ENCODE results near the gene FBXO9.

FBXO9 gene

DNA sequence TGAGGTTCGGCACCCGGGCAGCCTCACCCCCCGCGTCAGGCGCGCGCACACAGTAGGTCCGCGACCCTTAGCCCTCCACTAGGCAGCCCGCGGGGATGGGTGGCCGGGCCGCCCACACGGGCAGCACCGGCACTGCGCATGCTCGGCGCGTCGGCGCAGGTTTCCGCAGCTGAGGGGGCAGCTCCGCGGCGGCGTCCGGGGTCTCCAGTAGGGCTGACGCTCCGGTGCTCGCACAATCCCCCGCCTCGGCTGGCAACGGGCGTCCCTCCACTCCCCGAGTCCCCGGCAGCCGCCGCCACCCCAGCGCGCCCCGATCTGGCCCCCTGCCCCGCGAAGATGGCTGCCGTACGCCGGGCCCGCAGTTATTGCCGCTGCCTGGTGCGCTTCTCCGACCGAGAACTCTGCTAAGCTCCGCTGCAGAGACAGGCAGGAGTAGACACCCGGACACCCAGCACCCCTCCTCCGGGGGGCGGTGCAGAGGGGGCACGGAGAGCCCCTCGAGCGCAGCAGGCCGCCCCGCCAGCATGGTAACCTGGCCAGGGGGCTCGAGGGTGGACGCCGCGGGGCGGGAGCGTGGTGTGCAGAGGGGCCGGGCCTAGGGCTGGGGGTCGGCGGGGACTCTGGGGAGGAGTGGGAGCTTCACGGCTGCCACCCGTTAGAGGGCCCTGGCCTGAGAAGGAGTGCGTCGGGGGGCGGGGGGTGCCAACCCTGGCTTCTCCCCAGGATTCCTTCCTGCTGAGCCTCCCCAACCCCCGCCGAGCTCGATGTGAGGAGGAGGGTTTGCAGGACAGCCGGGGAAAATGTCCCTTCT is at the start of gene FBXO9:
Gene FBXO9 (plus strand): TSS at position 139 of the 811 bp plus-strand sequence. CDS start 386 bp downstream, at position 525.
- peak; percentile 80 for DNase-seq

DNA sequence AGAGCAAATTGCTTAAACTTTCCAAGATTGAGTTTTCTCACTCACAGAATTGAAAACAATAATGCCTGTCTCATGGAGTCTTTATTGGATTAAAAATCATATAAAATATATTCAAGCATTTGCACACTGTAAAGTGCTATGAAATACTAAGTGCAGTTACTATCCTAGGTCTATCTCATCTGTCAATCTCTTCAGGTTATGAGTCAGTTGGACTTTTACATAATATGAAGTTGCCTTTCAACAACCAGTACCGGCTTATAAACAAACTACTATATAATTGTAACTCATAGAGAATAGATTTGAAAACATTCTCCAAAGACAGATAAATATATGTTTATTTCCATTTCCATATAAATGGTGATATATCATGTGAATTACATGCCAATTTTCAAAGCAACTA is 49.7 kb upstream of the FBXO9 start:
- no peak for DNase-seq

DNA sequence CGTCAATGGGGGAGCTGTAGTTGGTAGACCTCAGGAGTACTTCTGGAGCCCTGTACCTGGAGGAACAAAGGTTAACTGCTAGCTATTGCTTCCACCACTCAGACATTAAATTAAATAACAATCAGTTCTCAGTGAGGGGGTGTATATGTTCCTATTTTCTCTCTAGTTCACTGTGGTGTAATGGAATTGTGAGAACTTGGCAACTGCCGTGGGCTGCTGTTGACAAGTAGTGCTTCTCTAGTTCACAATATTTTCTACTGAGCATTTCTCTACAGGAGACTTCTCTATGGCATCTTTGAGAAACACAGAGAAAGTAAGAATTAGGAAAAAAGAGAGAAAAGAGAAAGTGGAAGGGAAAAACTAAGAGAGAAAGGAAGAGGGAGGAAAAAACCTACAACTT is 46.8 kb upstream of the FBXO9 start:
- no peak for DNase-seq

DNA sequence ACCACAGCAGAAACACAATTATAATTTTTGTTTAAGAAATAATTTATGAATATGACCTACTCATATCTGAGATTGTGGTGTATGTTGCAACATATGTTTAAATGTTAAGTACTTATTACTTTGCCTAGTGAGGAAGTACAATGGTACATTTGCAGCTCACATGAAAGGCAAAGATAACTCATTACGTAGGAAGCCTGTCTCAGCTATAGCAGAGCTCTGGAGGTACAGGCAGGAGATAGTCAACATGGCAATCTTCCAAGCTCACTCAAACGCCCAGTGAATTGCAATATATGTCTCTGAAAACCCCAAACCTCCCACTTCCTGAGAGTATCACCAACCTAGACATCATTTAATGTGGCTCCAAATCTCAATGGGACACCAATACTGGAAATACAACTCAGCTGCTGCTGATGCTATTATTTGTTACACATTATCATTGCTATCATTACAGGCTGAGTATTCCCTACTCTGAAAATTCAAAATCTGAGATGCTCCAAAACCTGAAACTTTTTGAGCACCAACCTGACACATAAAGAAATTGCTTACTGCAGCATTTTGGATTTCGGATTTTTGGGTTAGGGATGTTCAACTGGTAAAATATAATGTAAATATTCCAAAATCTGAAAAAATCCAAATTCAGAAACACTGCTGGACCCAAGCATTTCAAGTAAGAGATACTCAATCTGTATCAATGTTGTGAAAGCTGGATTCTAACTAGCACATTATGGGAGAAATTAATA is 45.0 kb upstream of the FBXO9 start:
- no peak for DNase-seq

DNA sequence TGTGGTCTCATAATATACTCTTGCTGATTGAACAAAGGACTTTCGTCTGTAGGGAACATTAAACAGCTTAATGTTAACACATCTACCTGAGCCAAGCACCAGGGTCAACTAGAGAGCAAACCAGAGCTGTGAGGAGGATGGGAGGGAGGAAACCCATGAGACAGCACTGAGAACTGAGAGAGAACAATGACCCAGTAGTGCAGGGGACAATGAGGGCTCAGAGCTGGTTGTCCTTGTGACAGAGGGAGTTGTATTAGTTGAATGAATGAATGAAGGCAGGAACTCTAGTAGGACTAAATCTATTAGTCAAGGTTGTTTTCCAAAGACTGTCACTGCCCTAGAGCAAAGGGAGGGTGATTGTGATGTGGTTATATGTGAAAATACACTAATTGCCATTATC is 41.9 kb upstream of the FBXO9 start:
- no peak for DNase-seq

DNA sequence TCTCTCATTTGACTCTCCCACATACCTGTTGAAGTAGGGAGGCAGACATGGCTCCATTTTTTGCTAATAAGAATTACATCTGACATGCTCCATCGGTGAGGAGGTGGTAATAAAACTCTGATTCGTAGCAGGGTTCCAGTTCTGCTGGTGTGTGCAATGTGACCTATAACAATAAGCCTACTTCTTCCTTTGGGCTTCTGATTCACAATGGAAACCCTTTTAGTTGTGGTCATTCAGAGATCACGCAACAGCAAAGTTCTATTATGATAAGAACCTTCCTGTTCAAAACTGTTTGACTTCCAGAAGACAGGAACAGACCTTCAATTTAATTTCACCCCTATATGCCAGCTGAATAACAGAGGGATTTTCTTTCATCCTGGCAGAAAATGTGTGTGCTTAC is 38.7 kb upstream of the FBXO9 start:
- no peak for DNase-seq

DNA sequence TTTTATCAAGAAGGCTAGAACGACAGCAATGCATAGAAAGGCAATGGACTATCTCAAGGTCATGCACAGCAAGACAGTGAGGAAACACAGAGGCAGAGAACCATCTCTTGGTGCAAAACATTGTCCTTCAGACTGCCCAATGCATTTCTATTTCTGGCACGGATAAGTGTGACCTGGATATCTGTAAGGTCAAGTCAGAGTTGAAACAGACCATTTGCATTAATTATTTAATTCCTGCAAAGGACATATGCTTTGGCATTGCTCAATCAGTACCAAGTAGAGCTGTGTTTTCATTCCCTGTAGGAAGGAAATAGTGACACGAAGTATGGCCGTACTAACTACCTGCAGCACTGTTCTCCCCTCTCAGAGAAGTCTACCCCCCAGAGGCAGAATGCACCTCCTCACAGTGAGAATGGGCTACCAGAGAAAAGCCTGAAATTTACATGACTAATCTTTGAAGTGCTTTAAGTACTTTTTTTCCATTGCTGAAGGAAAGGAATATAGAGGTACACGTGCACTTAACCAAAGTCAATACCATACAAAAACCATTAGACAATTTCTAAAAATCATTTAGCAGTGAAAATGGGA is 38.0 kb upstream of the FBXO9 start:
- DNase-seq: no peak

DNA sequence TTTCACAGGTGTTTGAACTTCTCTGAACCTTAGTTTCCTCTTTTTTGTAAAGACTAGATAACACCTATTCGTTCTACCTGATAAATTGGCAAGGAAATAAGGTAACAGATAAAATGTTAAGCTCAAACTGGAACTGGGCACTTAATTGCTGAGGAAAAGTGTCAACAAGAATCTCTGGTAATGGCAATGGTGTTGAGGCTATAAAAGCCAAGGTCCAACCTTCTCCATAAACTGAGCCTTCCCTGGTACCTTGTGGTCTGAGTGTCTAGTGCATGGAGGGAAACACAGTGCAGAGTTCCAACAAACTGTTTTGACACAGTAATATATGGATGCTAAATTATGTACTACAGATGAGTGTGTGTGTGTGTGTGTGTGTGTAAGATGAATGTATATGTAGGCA is 36.7 kb upstream of the FBXO9 start:
- no peak for DNase-seq

DNA sequence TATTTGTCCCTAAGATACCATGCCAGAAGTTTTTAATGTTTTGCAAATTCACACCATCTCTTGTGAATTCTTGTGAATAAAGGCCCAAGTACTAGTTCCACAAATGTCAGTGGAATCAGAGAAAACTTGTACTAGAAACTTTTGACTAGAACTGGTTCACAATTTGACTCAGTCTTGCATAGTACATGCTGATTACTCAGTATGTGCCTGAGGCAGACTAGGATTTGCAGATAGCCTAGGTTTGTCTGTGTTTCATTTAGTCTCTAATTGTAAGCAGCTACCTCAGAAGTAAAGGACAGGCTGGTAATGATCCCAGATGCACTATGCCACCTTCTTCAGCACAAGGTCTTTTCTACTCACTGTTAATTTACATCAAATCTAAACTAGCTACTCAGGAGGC is 35.9 kb upstream of the FBXO9 start:
- DNase-seq: no peak

DNA sequence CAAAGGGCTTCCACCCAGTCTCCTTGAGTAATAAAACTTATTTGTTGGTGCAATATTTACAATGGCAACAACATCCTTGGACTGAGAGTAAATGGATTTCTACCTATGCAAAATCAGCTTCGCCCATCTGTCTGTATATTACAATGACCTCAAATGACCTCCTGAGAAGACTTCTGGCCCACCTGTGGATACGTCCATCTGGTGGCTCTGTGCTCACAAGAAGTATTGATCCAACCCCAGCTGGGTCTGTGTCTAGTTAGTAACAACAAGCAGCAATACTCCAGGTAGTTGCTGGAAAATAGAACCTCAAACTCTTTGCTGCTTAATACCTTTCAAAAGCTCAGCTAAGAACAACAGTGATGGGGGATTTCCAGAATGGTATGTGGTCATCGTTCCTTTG is 35.4 kb upstream of the FBXO9 start:
- DNase-seq: no peak

DNA sequence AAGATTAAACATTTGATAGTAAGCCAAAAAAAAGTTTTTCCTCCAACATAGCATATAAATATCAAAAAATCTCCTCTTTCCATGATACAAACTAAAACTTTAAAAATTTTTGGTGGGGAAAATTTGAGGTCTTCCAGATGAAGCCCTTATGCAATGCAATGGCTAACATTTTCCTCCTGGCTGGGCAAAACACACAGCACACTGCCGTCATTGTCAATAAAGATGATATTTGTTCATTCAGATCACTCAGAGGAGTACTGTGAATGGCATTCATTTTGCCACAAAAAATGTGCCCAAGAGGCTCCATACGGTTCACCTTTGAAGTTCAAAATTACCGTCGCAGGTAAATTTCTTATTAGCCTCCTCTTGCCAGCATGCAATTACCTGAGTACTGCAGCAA is 33.9 kb upstream of the FBXO9 start:
- DNase-seq: no peak

DNA sequence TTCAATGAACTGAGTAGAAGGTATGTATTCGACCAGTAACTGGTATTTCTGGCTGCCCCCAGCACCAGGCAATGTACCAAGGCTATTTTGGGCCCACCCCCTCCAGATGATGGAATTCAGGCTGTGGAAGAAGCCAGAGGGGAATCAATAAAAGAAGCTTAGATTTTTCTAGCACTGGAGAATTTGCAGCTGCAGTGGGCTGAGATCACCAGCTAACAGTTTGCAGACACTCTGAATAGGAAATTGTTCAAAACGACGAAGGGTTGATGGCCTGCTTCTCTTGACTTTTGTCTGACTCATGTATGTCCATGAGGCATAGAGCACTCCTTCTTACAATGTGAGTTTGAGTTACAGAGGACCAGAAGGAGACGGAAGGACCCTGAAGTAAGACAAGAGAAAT is 32.4 kb upstream of the FBXO9 start:
- no peak for DNase-seq

DNA sequence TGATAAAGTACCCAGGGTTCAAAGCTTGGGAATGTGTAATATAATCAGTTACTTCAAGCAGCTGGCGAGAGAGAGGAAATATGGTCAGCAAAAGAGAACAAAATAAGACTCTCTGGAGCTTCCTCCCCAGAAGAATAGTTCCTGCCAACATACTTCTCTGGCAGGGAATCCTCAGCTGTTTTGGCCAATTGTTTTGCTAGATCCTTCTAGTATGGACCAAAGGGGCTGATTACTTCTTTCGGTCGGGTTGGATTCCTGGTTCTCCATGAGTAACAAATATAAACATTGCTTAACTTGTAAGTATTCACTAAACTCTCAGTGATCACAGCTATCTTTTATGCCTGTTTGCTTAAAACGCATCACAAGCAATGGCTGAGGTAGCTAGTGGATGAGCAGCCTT is 31.4 kb upstream of the FBXO9 start:
- DNase-seq: no peak

DNA sequence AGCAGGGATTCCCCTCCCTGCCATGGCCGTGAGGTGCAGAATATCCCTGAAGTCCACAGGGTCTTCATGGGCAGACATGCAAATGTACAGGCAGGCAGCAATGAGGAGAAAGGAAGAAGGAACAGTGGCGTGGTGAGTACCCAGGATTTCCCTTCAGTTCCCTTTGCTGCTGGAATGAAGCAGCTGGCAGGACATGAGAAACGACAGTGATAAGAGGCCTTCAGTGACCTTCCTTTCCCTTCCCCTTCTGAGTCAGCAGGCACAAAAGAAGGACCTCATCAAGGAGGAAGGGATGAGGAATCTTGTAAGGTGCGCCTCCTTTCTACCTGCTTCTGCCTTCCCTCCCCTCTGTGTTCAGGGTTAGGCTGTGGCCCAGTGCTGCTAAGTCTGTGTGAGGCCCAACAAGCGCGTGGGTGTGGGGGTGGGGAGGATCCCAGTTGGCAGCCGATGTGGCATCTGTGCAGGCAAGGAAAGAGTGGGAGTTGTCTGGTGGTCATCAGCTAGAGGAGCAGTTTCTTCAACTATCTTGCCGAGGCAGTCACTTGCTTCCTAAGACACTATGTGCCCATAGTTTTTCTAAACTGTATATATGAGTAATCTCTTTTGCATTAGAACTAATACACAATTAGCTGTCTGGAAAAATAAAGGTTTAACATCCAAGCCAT is 29.5 kb upstream of the FBXO9 start:
- no peak for DNase-seq

DNA sequence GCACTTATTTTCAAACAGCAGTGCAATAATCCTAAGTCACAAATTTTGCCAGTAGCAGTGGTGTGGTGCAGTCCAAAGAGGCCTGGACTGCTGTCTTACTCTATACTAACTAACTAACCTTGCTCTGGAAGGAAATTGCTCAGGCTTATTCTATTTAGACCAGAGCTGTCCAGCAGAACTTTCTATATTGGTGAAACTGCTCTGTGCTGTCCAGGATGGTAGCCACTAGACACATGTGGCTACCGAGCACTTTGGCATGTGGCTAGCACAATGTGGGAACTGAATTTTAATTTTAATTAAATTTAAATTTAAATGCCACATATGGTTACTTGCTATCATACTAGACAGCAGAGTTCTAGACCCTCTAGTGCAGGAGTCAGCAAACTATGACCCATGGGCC is 27.1 kb upstream of the FBXO9 start:
- no peak for DNase-seq

DNA sequence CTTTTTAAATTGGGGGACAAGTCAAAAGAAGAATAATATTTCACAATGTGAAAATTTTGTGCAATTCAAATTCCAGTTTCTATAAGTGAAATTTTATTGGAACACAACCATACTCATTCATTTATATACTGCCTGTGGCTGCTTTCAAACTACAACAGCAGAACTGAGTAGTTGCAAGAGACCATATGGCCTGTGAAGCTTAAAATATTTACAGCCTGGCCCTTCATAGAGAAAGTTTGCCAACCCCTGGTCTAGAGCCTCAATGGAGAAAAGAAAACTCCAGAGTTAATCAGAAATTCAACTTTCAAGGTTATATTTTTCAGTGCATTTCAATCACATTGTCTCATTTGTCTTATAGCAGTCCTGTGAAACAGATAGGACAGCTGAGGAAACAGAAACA is 26.6 kb upstream of the FBXO9 start:
- no peak for DNase-seq

DNA sequence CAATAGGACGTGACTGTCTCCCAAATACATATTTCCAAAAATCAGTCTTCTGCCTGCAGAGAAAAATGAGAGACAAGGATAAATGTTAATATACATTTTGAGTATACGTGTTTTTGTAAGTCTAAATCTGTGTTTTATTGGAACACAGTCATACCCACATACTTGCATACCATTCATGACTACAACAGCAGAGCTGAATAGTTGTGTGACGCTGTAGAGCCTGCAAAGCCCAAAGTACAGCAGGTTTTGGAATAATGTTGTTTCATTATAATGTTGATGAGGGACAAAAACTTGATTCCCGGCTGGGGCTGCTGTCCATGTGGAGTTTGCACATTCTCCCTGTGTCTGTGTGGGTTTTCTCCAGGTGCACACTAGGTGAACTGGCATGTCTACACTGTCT is 23.8 kb upstream of the FBXO9 start:
- no peak for DNase-seq

DNA sequence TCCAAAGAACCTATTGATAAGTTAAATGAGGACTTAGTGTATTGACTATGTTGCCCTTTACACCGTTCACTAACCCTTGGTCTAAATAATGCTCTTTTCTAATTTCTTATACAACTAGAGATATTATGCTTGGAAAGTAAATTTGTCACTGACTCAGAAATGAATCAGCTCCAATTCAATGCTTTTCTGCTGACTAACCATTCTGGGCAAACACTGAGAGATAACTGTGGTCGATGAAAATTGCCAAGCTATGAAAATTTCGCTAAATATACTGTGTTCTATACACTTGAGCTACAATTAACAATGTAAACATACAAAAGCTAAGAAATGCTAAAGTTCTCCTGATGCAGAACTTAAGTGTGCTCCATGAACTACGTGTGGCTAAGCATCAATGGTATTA is 23.1 kb upstream of the FBXO9 start:
- DNase-seq: no peak

DNA sequence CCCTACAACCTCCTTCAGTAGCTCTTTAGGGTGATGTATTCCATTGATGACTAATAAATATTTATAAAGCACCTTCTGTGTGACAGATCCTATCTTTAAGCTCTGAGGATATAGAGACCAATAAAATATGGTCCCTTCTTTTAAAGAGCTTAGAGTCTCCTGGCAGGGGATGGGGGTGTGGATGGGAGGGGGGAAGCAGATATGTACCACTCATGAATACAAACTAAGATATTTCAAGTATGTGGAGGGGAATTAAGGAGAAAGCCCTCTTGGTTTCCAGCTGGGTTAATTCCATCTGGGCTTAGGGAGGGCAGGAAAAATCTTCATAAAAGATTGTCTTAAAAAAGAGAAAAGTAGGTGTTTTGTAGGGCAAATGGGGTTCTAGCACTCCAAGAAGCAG is 21.6 kb upstream of the FBXO9 start:
- DNase-seq: no peak

DNA sequence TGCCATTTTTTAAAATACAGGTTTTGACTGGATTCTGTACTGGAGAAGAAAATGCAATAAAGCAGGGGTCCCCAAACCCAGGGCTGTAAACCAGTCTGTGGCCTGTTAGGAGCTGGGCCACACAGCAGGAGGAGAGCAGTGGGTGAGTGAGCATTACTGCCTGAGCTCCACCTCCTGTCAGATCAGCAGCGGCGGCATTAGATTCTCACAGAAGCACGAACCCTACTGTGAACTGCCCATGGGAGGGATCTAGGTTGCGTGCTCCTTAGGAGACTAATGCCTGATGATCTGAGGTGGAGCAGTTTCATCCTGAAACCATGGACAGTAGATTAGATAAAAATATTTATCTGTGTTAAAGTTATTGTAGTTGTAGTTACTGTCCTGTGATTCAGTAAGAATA is 21.1 kb upstream of the FBXO9 start:
- no peak for DNase-seq

DNA sequence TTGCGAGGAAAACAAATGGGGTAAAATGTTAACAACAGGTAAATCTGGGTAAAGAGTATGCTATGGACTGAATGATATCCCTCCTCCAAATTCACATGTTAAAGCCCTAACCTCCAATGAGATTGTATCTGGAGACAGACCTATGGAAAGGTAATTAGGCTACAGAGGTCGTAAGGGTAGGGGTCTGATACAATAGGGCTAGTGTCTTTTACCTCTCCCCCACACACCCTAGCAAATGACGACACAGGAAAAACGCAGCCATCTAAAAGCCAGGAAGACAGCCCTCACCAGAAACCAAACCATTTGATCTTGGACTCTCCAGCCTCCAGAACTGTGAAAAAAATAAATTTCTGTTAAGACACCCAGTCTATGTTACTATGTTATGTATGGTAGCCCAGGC is 20.6 kb upstream of the FBXO9 start:
- no peak for DNase-seq

DNA sequence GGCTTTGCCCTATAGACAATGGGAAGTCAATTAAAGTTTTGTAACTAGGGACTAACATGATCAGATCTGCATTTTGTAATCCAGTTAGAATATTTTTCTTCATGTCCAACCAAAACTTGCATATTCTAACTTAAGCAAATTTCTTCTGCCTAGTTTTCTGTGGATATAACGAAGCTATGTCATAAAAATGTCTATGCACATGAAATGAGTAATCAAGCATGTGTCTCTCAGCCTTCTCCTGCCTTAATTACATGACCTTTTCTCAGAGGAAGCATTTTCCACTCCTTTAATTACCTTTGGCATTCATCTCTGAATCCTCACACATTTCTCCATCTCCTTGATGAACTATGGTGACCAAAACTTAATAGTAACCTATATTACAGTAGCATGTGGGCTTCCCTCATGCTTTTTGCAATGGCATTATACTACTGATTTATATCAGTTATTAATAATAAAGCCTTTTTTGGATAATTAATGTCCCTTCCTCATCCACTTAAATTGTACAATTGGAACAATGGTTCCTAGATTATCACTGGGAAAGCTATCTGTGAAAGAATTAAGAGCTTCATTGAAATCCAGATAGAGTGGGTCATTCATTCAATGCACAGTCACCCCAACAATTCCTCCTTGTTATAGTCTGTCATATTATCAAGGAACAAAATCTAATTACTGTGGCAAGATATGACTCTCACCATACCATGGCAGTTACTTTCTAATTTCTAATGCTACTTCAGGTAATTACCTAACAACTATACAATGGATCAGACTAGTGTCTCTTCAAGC is 19.1 kb upstream of the FBXO9 start:
- no peak for DNase-seq
